GM23338 (cell line): ENCODE results near the gene IGFBP5. TPM values are rescaled to one million over a fixed set of nuclear protein-coding genes. Genes with fewer than 3 reads are reported as not detected.

Experiments
- ATAC-seq: fragments of 200-7000 bp; cut with Tn5 transposase; 3 replicates; pipeline ENCODE4 v1.9.1; 2020
- DNase-seq: peaks from one replicate; pipeline ENCODE4 v3.0.0-alpha.2; 2015; ENCODE audit warnings: low spot score
- H2AFZ ChIP-seq: fragments of 200-600 bp; sonication (generic); 2 replicates; pipeline ENCODE4 v1.8.0; 2016; ENCODE audit warnings: antibody characterized with exemption, mild to moderate bottlenecking, moderate library complexity
- H3F3A ChIP-seq: fragments of 200-600 bp; sonication (generic); replicated peaks from 2 replicates; pipeline ENCODE4 v1.8.0; 2017; ENCODE audit warnings: antibody characterized with exemption, mixed run types, low read depth
- H3K27ac ChIP-seq: fragments of 200-600 bp; sonication (generic); 2 replicates; pipeline ENCODE4 v1.6.1; 2016; ENCODE audit warnings: low read depth
- H3K27me3 ChIP-seq: fragments of 200-600 bp; sonication (generic); 2 replicates; pipeline ENCODE4 v1.8.0; 2016; ENCODE audit warnings: mild to moderate bottlenecking, mixed run types, moderate library complexity; ENCODE audit not compliant: insufficient read depth
- H3K36me3 ChIP-seq: fragments of 200-600 bp; sonication (generic); 2 replicates; pipeline ENCODE4 v1.8.0; 2016; ENCODE audit warnings: mild to moderate bottlenecking; ENCODE audit not compliant: insufficient read depth
- H3K4me1 ChIP-seq: fragments of 200-600 bp; sonication (generic); 2 replicates; pipeline ENCODE4 v1.8.0; 2016; ENCODE audit warnings: mild to moderate bottlenecking, moderate library complexity; ENCODE audit not compliant: insufficient read depth
- H3K4me2 ChIP-seq: fragments of 200-600 bp; sonication (generic); 2 replicates; pipeline ENCODE4 v1.7.1; 2017; ENCODE audit warnings: mixed run types
- H3K4me3 ChIP-seq: fragments of 200-600 bp; sonication (generic); 2 replicates; pipeline ENCODE4 v1.6.1; 2016; ENCODE audit warnings: mixed run types
- H3K79me2 ChIP-seq: fragments of 200-600 bp; sonication (generic); replicated peaks from 2 replicates; pipeline ENCODE4 v1.8.0; 2017; ENCODE audit warnings: mild to moderate bottlenecking; ENCODE audit not compliant: insufficient read depth
- H3K9me2 ChIP-seq: fragments of 200-600 bp; sonication (generic); 2 replicates; pipeline ENCODE4 v1.8.0; 2017; ENCODE audit not compliant: insufficient read depth
- H4K20me1 ChIP-seq: fragments of 200-600 bp; sonication (generic); replicated peaks from 2 replicates; pipeline ENCODE4 v1.8.0; 2017; ENCODE audit warnings: mild to moderate bottlenecking; ENCODE audit not compliant: insufficient read depth
- H3K27ac Mint-ChIP-seq: 2 replicates; pipeline ENCODE4 v1.8.0; 2020; ENCODE audit warnings: inconsistent platforms, mild to moderate bottlenecking, moderate library complexity, mixed read lengths
- H3K27me3 Mint-ChIP-seq: 3 replicates; pipeline ENCODE4 v1.8.0; 2022; ENCODE audit warnings: low read depth, mild to moderate bottlenecking, moderate library complexity, mixed read lengths, inconsistent platforms; ENCODE audit not compliant: insufficient read depth, poor library complexity
- H3K36me3 Mint-ChIP-seq: 3 replicates; pipeline ENCODE4 v1.8.0; 2021; ENCODE audit warnings: low read depth, mild to moderate bottlenecking, inconsistent platforms, moderate library complexity, mixed read lengths
- H3K4me1 Mint-ChIP-seq: 3 replicates; pipeline ENCODE4 v1.8.0; 2020; ENCODE audit warnings: mild to moderate bottlenecking, inconsistent platforms, mixed read lengths
- H3K4me3 Mint-ChIP-seq: 3 replicates; pipeline ENCODE4 v1.8.0; 2021; ENCODE audit warnings: moderate library complexity, mild to moderate bottlenecking, inconsistent platforms, mixed read lengths
- H3K9me3 Mint-ChIP-seq: 3 replicates; pipeline ENCODE4 v1.8.0; 2020; ENCODE audit warnings: moderate library complexity, mild to moderate bottlenecking, inconsistent platforms, mixed read lengths
- CREB1 ChIP-seq: fragments of 250-450 bp; sonication (Bioruptor Pico); IDR thresholded peaks from 2 replicates; pipeline ENCODE4 v1.5.0; 2020; ENCODE audit warnings: low read depth, mild to moderate bottlenecking, moderate library complexity
- CTCF ChIP-seq, 2 experiments: fragments of 200-600 bp in 1 of 2; sonication (generic) in 1 of 2; conservative IDR thresholded peaks; 2 replicates each; pipeline versions ENCODE4 v1.5.1 to v1.6.1; 2016 to 2017; ENCODE audit warnings: antibody characterized with exemption in 2 of 2, low read depth in 2 of 2, mild to moderate bottlenecking in 2 of 2, moderate library complexity in 1 of 2
- ETS1 ChIP-seq: IDR thresholded peaks from 2 replicates; pipeline ENCODE4 v1.6.1; 2016; ENCODE audit warnings: antibody characterized with exemption
- EZH2 ChIP-seq: fragments of 200-600 bp; sonication (generic); IDR thresholded peaks from one replicate; pipeline ENCODE4 v1.8.0; 2017; ENCODE audit warnings: antibody characterized with exemption, mild to moderate bottlenecking, low read depth; ENCODE audit not compliant: unreplicated experiment
- EZH2phosphoT487 ChIP-seq: fragments of 200-600 bp; sonication (generic); IDR thresholded peaks from one replicate; pipeline ENCODE4 v1.8.1; 2018; ENCODE audit warnings: antibody characterized with exemption; ENCODE audit not compliant: unreplicated experiment
- JUNB ChIP-seq: IDR thresholded peaks from one replicate; pipeline ENCODE4 v1.6.1; 2016; ENCODE audit warnings: antibody characterized with exemption; ENCODE audit not compliant: unreplicated experiment
- POLR2AphosphoS5 ChIP-seq: IDR thresholded peaks from 2 replicates; pipeline ENCODE4 v1.6.1; 2016; ENCODE audit warnings: antibody characterized with exemption, low read depth
- STAT1 ChIP-seq: IDR thresholded peaks from one replicate; pipeline ENCODE4 v1.6.1; 2016; ENCODE audit warnings: antibody characterized with exemption; ENCODE audit not compliant: unreplicated experiment
- ZNF114 ChIP-seq: fragments of 250-450 bp; sonication (Bioruptor Pico); IDR thresholded peaks from 2 replicates; pipeline ENCODE4 v1.5.0; 2020; ENCODE audit warnings: mild to moderate bottlenecking, moderate library complexity
- ZNF331 ChIP-seq: fragments of 250-450 bp; sonication (Bioruptor Pico); IDR thresholded peaks from 2 replicates; pipeline ENCODE4 v1.5.0; 2020; ENCODE audit warnings: low read depth, mild to moderate bottlenecking, moderate library complexity
- ZNF462 ChIP-seq: fragments of 250-450 bp; sonication (Bioruptor Pico); IDR thresholded peaks from 2 replicates; pipeline ENCODE4 v1.5.0; 2020; ENCODE audit warnings: mild to moderate bottlenecking, moderate library complexity
- polyA plus RNA-seq: library from polyadenylated mRNA; unstranded; fragments of >200 nt; fragmentation: Nextera tagmentation; extraction: Ambion mirVana; gene quantifications from 2 replicates; pipeline ENCODE4 v1.2.1, GENCODE V29; 2016
- total RNA-seq: library from RNA; depleted of rRNA; stranded (reverse); fragments of >200 nt; shearing (Covaris generic); gene quantifications from 2 replicates; pipeline ENCODE4 v1.2.3, GENCODE V29; 2014

Gene IGFBP5
- total and polyA plus RNA-seq, 2 experiments from 2014 or later: 0.70 to 2.5 TPM

GRCh38 chr2:216632346-216632951, 62.9 kb downstream of the IGFBP5 start:
- H3K9me3 Mint-ChIP-seq: peaks cover 6% of the 10 kb centered on the region; the same call in 1 of the 3 replicates
- peak; percentile 17 for DNase-seq
- peaks cover 46% of the 10 kb centered on the region for H3K4me1 Mint-ChIP-seq
- Histone ChIP-seq H4K20me1 (no peaks in the 10 kb centered on the region), H3F3A (no peaks in the 10 kb centered on the region; the same call in 1 of the 2 replicates), H3K79me2 (peaks cover 24% of the 10 kb centered on the region), H3K4me1 (peaks cover 34% of the 10 kb centered on the region), H2AFZ (peak overlapping the region; percentile 45), H3K27ac (no peak overlapping the region), H3K4me3 (peak overlapping the region; percentile 82), H3K36me3 (no peaks in the 10 kb centered on the region), H3K9me2 (peaks cover 5% of the 10 kb centered on the region; the same call in 1 of the 2 replicates), H3K4me2 (peak overlapping the region; percentile 72), H3K27me3 (peaks cover 26% of the 10 kb centered on the region)
- H3K36me3 Mint-ChIP-seq: peaks cover 4% of the 10 kb centered on the region
- peak overlapping the region; percentile 95 for H3K27ac Mint-ChIP-seq
- peak overlapping the region; percentile 90 for H3K4me3 Mint-ChIP-seq
- ATAC-seq: no peak; the same call in 2 of the 3 replicates
- TF ChIP-seq CREB1 (CRISPR knock-in tag) (no peak), ETS1 (no peak), ZNF114 (CRISPR knock-in tag) (no peak), ZNF331 (CRISPR knock-in tag) (no peak)
- peaks cover 29% of the 10 kb centered on the region for H3K27me3 Mint-ChIP-seq

- ATAC-seq (no peak), DNase-seq (no peak)
- Histone ChIP-seq H3K4me3 (no peak overlapping the region), H4K20me1 (no peaks in the 10 kb centered on the region), H3K27me3 (peaks cover 23% of the 10 kb centered on the region), H3K4me1 (peaks cover 26% of the 10 kb centered on the region), H3K9me2 (peaks cover 5% of the 10 kb centered on the region; the same call in 1 of the 2 replicates), H3K4me2 (no peak overlapping the region), H2AFZ (0 out of 2 replicates have a peak overlapping the region, but pooled peaks have one; percentile 56), H3K27ac (no peak overlapping the region), H3K79me2 (peaks cover 12% of the 10 kb centered on the region), H3K36me3 (no peaks in the 10 kb centered on the region), H3F3A (no peaks in the 10 kb centered on the region)
- Mint-ChIP-seq H3K27me3 (peaks cover 23% of the 10 kb centered on the region), H3K4me1 (peaks cover 30% of the 10 kb centered on the region), H3K27ac (no peak overlapping the region), H3K36me3 (no peaks in the 10 kb centered on the region; the same call in 2 of the 3 replicates), H3K9me3 (peaks cover 6% of the 10 kb centered on the region; the same call in 1 of the 3 replicates), H3K4me3 (no peak overlapping the region)
- no peak for TF ChIP-seq ZNF114 (CRISPR knock-in tag)
- no peak for TF ChIP-seq JUNB
- no peak for TF ChIP-seq CTCF (conservative IDR thresholded peaks at IDR 0.05; ENCODE audit: low read depth in 2 of 2)
- TF ChIP-seq POLR2AphosphoS5: no peak
- TF ChIP-seq EZH2phosphoT487: no peak
- TF ChIP-seq ETS1: no peak
- no peak for TF ChIP-seq EZH2
- TF ChIP-seq ZNF462: no peak
- TF ChIP-seq STAT1: no peak
Measured at GRCh38 chr2:216629784-216630183, 65.6 kb downstream of the IGFBP5 start.
